ENCODE results near the gene AHNAK. TPM values are rescaled to one million over a fixed set of nuclear protein-coding genes. Genes with fewer than 3 reads are reported as not detected.

AHNAK gene
- total and polyA plus RNA-seq, 2 donors (not counting 1 experiment from before 2014, with no cell fraction given) = 220 to 762 TPM

DNA sequence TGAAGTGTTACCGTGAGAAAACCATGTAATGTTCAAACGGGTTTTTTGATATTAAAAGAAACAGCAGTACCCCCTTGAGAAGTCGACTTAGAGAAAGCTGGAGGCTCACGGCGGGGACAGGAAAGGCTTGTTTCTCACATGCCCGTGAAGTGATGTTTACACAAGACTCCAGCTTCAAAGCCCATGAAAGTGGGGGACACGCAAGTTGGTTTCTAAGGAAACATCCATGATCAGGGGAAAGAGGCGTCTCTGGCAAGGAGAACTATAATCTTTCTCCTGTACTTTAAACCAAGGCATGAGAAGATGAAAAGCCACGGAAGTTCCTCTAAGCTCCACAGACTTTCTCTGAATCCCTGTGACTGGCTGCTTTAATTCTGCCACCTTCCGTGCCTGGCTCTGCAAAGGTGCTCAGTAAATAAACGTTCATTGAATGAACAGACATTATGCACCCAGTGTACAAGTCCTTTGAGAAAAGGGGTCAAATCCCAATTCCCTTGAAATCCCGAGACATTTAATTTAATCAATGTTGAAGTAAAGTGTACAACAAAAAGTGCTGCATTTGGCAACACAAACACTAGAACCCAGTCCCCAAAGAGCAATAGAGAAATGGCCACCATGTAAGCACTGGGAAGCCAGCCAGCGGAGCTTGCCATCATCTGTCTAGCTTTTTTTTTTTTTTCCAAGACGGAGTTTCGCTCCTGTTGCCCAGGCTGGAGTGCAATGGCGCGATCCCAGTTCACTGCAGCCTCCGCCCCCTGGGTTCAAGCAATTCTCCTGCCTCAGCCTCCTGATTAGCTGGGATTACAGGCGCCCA is 58.7 kb downstream of the AHNAK start:
- Histone ChIP-seq H3K4me2 (ENCODE audit: extremely low read depth, insufficient read depth, low read length) (no peak overlapping the region), H3K36me3 (ENCODE audit: control insufficient read depth, insufficient read depth, low read length) (no peaks in the 10 kb centered on the region), H3K9me3 (ENCODE audit: control insufficient read depth, insufficient read depth, low read depth, low read length) (no peaks in the 10 kb centered on the region), H3K27me3 (ENCODE audit: control insufficient read depth, insufficient read depth, low read length) (no peaks in the 10 kb centered on the region), H3K9ac (ENCODE audit: insufficient read depth, low read length) (no peak overlapping the region), H3K27ac (ENCODE audit: insufficient read depth, low read length) (no peak overlapping the region), H4K20me1 (ENCODE audit: control insufficient read depth, extremely low read depth, insufficient read depth, low read length) (no peaks in the 10 kb centered on the region), H2AFZ (ENCODE audit: low read length) (no peak overlapping the region), H3K4me3 (replicated peaks in 1 of 4; ENCODE audit: control extremely low read depth in 1 of 4, insufficient read depth in 1 of 4, low read depth in 3 of 4, low read length in 4 of 4) (no peak overlapping the region), H3K4me1 (ENCODE audit: control insufficient read depth, extremely low read depth, insufficient read depth, low read length) (peaks cover 4% of the 10 kb centered on the region), H3K79me2 (ENCODE audit: control insufficient read depth, insufficient read depth, low read length) (no peaks in the 10 kb centered on the region)
- TF ChIP-seq, protein P1, sequence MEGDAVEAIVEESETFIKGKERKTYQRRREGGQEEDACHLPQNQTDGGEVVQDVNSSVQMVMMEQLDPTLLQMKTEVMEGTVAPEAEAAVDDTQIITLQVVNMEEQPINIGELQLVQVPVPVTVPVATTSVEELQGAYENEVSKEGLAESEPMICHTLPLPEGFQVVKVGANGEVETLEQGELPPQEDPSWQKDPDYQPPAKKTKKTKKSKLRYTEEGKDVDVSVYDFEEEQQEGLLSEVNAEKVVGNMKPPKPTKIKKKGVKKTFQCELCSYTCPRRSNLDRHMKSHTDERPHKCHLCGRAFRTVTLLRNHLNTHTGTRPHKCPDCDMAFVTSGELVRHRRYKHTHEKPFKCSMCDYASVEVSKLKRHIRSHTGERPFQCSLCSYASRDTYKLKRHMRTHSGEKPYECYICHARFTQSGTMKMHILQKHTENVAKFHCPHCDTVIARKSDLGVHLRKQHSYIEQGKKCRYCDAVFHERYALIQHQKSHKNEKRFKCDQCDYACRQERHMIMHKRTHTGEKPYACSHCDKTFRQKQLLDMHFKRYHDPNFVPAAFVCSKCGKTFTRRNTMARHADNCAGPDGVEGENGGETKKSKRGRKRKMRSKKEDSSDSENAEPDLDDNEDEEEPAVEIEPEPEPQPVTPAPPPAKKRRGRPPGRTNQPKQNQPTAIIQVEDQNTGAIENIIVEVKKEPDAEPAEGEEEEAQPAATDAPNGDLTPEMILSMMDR (conservative IDR thresholded peaks at IDR 0.05 in 1 of 2, IDR thresholded peaks at IDR 0.05 in 1 of 2; ENCODE audit: low read depth in 1 of 2, low read length in 2 of 2) = no peak
- TF ChIP-seq EZH2 (IDR thresholded peaks at IDR 0.05; ENCODE audit: low read length, missing control alignments) = no peak
- peak in 1 of 2 donors; percentile 19 for DNase-seq (ENCODE audit: low read depth in 2 of 2)

DNA sequence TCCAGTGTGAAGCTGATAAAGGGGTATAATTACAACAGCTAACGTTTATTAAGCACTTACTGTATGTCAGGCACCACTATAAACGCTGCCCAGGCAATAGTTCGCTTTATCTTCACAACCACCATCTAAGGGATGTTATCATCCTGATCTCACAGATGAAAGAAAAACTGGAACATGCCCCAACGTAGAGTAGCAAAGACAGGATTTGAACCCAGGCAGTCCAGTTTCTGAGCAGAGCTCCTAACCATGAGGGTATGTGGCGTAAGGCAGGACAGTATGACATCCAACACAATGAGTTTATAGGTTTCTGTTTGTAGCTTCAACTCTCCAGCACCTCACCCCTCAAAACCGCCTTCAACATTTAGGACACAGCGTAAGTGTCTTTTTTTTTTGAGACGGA is 59.5 kb downstream of the AHNAK start:
- TF ChIP-seq EZH2 (IDR thresholded peaks at IDR 0.05; ENCODE audit: low read length, missing control alignments) = no peak
- Histone ChIP-seq H3K9me3 (ENCODE audit: control insufficient read depth, insufficient read depth, low read depth, low read length) (no peaks in the 10 kb centered on the region), H2AFZ (ENCODE audit: low read length) (no peak overlapping the region), H4K20me1 (ENCODE audit: control insufficient read depth, extremely low read depth, insufficient read depth, low read length) (no peaks in the 10 kb centered on the region), H3K36me3 (ENCODE audit: control insufficient read depth, insufficient read depth, low read length) (no peaks in the 10 kb centered on the region), H3K9ac (ENCODE audit: insufficient read depth, low read length) (no peak overlapping the region), H3K27me3 (ENCODE audit: control insufficient read depth, insufficient read depth, low read length) (no peaks in the 10 kb centered on the region), H3K4me2 (ENCODE audit: extremely low read depth, insufficient read depth, low read length) (no peak overlapping the region), H3K27ac (ENCODE audit: insufficient read depth, low read length) (no peak overlapping the region), H3K4me1 (ENCODE audit: control insufficient read depth, extremely low read depth, insufficient read depth, low read length) (peaks cover 4% of the 10 kb centered on the region), H3K79me2 (ENCODE audit: control insufficient read depth, insufficient read depth, low read length) (no peaks in the 10 kb centered on the region), H3K4me3 (replicated peaks in 1 of 4; ENCODE audit: control extremely low read depth in 1 of 4, insufficient read depth in 1 of 4, low read depth in 3 of 4, low read length in 4 of 4) (no peak overlapping the region)
- DNase-seq (ENCODE audit: low read depth in 2 of 2) = no peak

DNA sequence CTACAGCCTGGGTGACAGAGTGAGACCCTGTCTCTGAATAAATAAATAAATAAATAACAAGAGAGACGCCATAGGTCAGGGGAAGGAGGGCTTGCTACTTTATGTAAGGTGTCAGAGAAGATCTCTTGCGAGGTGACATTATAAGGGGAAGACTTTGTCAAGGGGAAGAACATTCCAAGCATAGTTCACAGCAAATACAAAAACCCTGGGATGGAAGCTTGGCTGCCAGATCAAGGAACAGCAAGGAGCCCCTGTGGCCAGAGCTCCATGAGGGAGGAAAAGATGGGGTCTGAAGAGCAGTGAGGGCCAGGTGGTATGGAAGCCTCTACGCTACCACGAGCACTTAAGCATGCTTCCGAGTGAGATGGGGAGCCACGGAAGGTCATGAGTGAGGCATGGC is 62.3 kb downstream of the AHNAK start:
- no peak overlapping the region for H2AFZ ChIP-seq (ENCODE audit: low read length)
- H3K4me2 ChIP-seq (ENCODE audit: extremely low read depth, insufficient read depth, low read length) = no peak overlapping the region
- H3K27me3 ChIP-seq (ENCODE audit: control insufficient read depth, insufficient read depth, low read length) = no peaks in the 10 kb centered on the region
- no peak for DNase-seq (ENCODE audit: low read depth in 2 of 2)
- H4K20me1 ChIP-seq (ENCODE audit: control insufficient read depth, extremely low read depth, insufficient read depth, low read length) = no peaks in the 10 kb centered on the region
- TF ChIP-seq, protein P1 (conservative IDR thresholded peaks at IDR 0.05 in 1 of 2, IDR thresholded peaks at IDR 0.05 in 1 of 2; ENCODE audit: low read depth in 1 of 2, low read length in 2 of 2) = no peak
- TF ChIP-seq EZH2 (IDR thresholded peaks at IDR 0.05; ENCODE audit: low read length, missing control alignments) = no peak
- H3K79me2 ChIP-seq (ENCODE audit: control insufficient read depth, insufficient read depth, low read length) = no peaks in the 10 kb centered on the region
- no peak overlapping the region for H3K9ac ChIP-seq (ENCODE audit: insufficient read depth, low read length)
- H3K9me3 ChIP-seq (ENCODE audit: control insufficient read depth, insufficient read depth, low read depth, low read length) = no peaks in the 10 kb centered on the region
- no peaks in the 10 kb centered on the region for H3K36me3 ChIP-seq (ENCODE audit: control insufficient read depth, insufficient read depth, low read length)
- peaks cover 5% of the 10 kb centered on the region for H3K4me1 ChIP-seq (ENCODE audit: control insufficient read depth, extremely low read depth, insufficient read depth, low read length)
- no peak overlapping the region for H3K4me3 ChIP-seq (replicated peaks in 1 of 4; ENCODE audit: control extremely low read depth in 1 of 4, insufficient read depth in 1 of 4, low read depth in 3 of 4, low read length in 4 of 4)
- no peak overlapping the region for H3K27ac ChIP-seq (ENCODE audit: insufficient read depth, low read length)

Measured in fibroblast of lung (primary cell).